OCI-LY1 (cell line): Measurements from ENCODE around the gene SLC22A23.

Experiments
- CTCF ChIP-seq: fragments of 200-600 bp; sonication (generic), shearing (Covaris generic); IDR thresholded peaks from 2 replicates; pipeline ENCODE4 v1.5.1; 2017; ENCODE audit warnings: mild to moderate bottlenecking, antibody characterized with exemption, low read length, moderate library complexity, mixed read lengths
- EZH2 ChIP-seq: fragments of 200-600 bp; sonication (generic), shearing (Covaris generic); IDR thresholded peaks from 2 replicates; pipeline ENCODE4 v1.8.0; 2017; ENCODE audit warnings: borderline replicate concordance, mixed run types, mild to moderate bottlenecking, antibody characterized with exemption, low read length, moderate library complexity, mixed read lengths

- TF ChIP-seq EZH2 (no peak), CTCF (no peak)
Measured at GRCh38 chr6:3289664-3290055, 167.2 kb downstream of the SLC22A23 start.
